A204.1 (cell line): ENCODE measurements around the gene MDN1.

ENCODE experiments used
- FAIRE-seq: peaks from 2 replicates; lab custom pipeline; 2012; peaks lifted over from hg19 to GRCh38; lab: Jason Lieb, UNC

Gene MDN1

GRCh38 chr6:89596056-89596455 lies 223.5 kb downstream of the MDN1 start:
- no peak for FAIRE-seq
